Superior temporal gyrus (tissue), 1 donor: ENCODE measurements around the gene SUMO3.
"Not testable (repeated sequence)": the region's sequence is repeated elsewhere in the genome, so short reads cannot be mapped to it uniquely, and the experiment has no call there.

Source experiments
- DNase-seq: peaks from one replicate; pipeline ENCODE4 v3.0.0-alpha.2; 2016; ENCODE audit errors: extremely low spot score

Gene SUMO3

GRCh38 chr21:44847261-44848056 lies 29.6 kb upstream of the SUMO3 start:
- no peak for DNase-seq

- DNase-seq = no peak
Measured at GRCh38 chr21:44846485-44847260, 28.8 kb upstream of the SUMO3 start.

- peak; percentile 50 for DNase-seq
Measured at GRCh38 chr21:44846224-44846484, 28.3 kb upstream of the SUMO3 start.

- no peak for DNase-seq
Measured at GRCh38 chr21:44845418-44846223, 27.8 kb upstream of the SUMO3 start.

GRCh38 chr21:44844256-44844655 lies 26.4 kb upstream of the SUMO3 start:
- no peak for DNase-seq

- no peak for DNase-seq
Measured at GRCh38 chr21:44842721-44843445, 25.0 kb upstream of the SUMO3 start.

- no peak for DNase-seq
Measured at GRCh38 chr21:44842087-44842486, 24.2 kb upstream of the SUMO3 start.

- no peak for DNase-seq
Measured at GRCh38 chr21:44840771-44841170, 22.9 kb upstream of the SUMO3 start.

- no peak for DNase-seq
Measured at GRCh38 chr21:44838951-44839350, 21.1 kb upstream of the SUMO3 start.

- DNase-seq = no peak
Measured at GRCh38 chr21:44838039-44838895, 20.4 kb upstream of the SUMO3 start.

- no peak for DNase-seq
Measured at GRCh38 chr21:44837537-44837936, 19.7 kb upstream of the SUMO3 start.

GRCh38 chr21:44836666-44837471 lies 19.0 kb upstream of the SUMO3 start:
- no peak for DNase-seq

GRCh38 chr21:44836349-44836665 lies 18.4 kb upstream of the SUMO3 start:
- no peak for DNase-seq

GRCh38 chr21:44835647-44835973 lies 17.7 kb upstream of the SUMO3 start:
- DNase-seq = no peak

- DNase-seq = no peak
Measured at GRCh38 chr21:44834951-44835646, 17.2 kb upstream of the SUMO3 start.

- DNase-seq = no peak
Measured at GRCh38 chr21:44834231-44834950, 16.5 kb upstream of the SUMO3 start.

GRCh38 chr21:44833663-44834062 lies 15.8 kb upstream of the SUMO3 start:
- DNase-seq = no peak

GRCh38 chr21:44832516-44833255 lies 14.8 kb upstream of the SUMO3 start:
- not testable (repeated sequence) for DNase-seq
